ENCODE measurements around the gene MB.
A peak's percentile ranks its signal among the peaks of the same experiment; 100 is the strongest.
"Not testable (repeated sequence)": the region's sequence is repeated elsewhere in the genome, so short reads cannot be mapped to it uniquely, and the experiment has no call there.

MB gene

GRCh38 chr22:35617137-35617755 is at the start of gene MB:
Gene MB, minus strand, starts transcription at chr22:35617329. Its CDS starts 72 bp downstream, at chr22:35617257.
- no peak for DNase-seq

- not testable (repeated sequence) for DNase-seq
Measured at GRCh38 chr22:35666699-35667098, 49.6 kb upstream of the MB start.

- no peak for DNase-seq
Measured at GRCh38 chr22:35664955-35665587, 47.9 kb upstream of the MB start.

GRCh38 chr22:35663371-35663770 is 46.2 kb upstream of the MB start:
- no peak for DNase-seq

- no peak for DNase-seq
Measured at GRCh38 chr22:35662914-35663313, 45.8 kb upstream of the MB start.

- peak in 1 of 2 donors; percentile 22 for DNase-seq
Measured at GRCh38 chr22:35661464-35661863, 44.3 kb upstream of the MB start.

GRCh38 chr22:35660291-35661127 is 43.4 kb upstream of the MB start:
- DNase-seq: peak; percentile 81 to 86

GRCh38 chr22:35657571-35658312 is 40.6 kb upstream of the MB start:
- DNase-seq: no peak

- no peak for DNase-seq
Measured at GRCh38 chr22:35656284-35656752, 39.2 kb upstream of the MB start.

- no peak for DNase-seq
Measured at GRCh38 chr22:35653824-35654223, 36.7 kb upstream of the MB start.

- no peak for DNase-seq
Measured at GRCh38 chr22:35651085-35651484, 34.0 kb upstream of the MB start.

- DNase-seq: no peak
Measured at GRCh38 chr22:35649636-35650250, 32.6 kb upstream of the MB start.

GRCh38 chr22:35649026-35649553 is 32.0 kb upstream of the MB start:
- DNase-seq: peak in 1 of 2 donors; percentile 22

GRCh38 chr22:35648066-35649025 is 31.2 kb upstream of the MB start, which contains the start of gene APOL6:
Gene APOL6, plus strand, starts transcription at chr22:35648446. Its CDS starts 7,980 bp downstream, at chr22:35656426.
- DNase-seq: peak; percentile 80 to 88

- no peak for DNase-seq
Measured at GRCh38 chr22:35645646-35646045, 28.5 kb upstream of the MB start.

GRCh38 chr22:35643991-35644390 is 26.9 kb upstream of the MB start:
- DNase-seq: no peak

GRCh38 chr22:35642305-35642741 is 25.2 kb upstream of the MB start:
- no peak for DNase-seq

GRCh38 chr22:35641494-35642120 is 24.5 kb upstream of the MB start:
- DNase-seq: no peak

GRCh38 chr22:35638410-35638809 is 21.3 kb upstream of the MB start:
- no peak for DNase-seq

GRCh38 chr22:35638001-35638400 is 20.9 kb upstream of the MB start:
- no peak for DNase-seq
